Measurements from ENCODE around the gene BCAM. TPM values are rescaled to one million over a fixed set of nuclear protein-coding genes. Genes with fewer than 3 reads are reported as not detected.
A peak's percentile ranks its signal among the peaks of the same experiment; 100 is the strongest.

The BCAM gene
- total and polyA plus RNA-seq, 10 of the 15 experiments (the other 5 are each of a cell fraction or from before 2014, with no cell fraction given) = 0.10 to 0.64 TPM; not detected in 8

DNA sequence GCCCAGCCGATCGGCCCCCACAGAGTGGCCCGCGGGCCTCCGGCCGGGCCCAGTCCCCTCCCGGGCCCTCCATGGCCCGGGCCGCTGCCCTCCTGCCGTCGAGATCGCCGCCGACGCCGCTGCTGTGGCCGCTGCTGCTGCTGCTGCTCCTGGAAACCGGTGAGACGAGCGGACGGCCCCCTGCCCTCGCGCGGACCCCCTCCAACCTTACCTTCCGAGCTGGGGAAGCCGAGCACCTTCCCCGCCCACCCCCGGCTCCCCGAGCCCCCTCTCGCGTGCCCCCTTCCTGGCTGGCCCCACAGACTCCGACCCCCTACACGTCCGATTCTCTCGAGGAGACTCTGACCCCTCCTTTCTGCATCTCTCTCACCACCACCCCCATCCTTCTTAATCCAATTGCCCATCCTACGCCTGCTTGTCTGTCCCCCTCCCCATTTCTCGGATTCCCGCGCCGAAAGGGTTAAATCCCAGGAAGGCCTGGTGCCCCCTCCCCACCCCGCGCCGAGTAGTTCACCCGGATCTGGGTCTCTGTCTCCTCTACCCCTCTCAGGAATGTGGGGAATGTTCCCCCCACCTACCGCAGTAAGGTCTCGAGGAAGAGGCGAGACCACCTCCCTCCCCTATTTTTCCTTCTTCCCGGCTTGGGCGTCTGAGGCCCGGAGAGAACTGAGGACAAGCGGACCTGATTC lies 37.7 kb downstream of the BCAM start:
- Histone ChIP-seq H4K20me1 (ENCODE audit: control insufficient read depth, insufficient read depth) (no peaks in the 10 kb centered on the region), H3K4me2 (ENCODE audit: control insufficient read depth, insufficient read depth) (peak overlapping the region; percentile 99; the same call in 1 of the 2 replicates), H3K27me3 (replicated peaks in 1 of 2; ENCODE audit: control insufficient read depth in 2 of 2, insufficient read depth in 2 of 2, low read length in 1 of 2) (peaks cover 9 to 11% of the 10 kb centered on the region in 2 experiments), H3K79me2 (ENCODE audit: control insufficient read depth, insufficient read depth, low read length) (no peaks in the 10 kb centered on the region), H3K9me3 (replicated peaks; ENCODE audit: control insufficient read depth, insufficient read depth, low read length) (no peaks in the 10 kb centered on the region), H3K27ac (ENCODE audit: control insufficient read depth, insufficient read depth) (no peak overlapping the region), H2AFZ (ENCODE audit: control insufficient read depth, low read depth, low read length) (peak overlapping the region; percentile 58; the same call in 1 of the 2 replicates), H3K9ac (ENCODE audit: control insufficient read depth, insufficient read depth, low read length) (no peak overlapping the region; the same call in 1 of the 2 replicates), H3K36me3 (ENCODE audit: control insufficient read depth in 2 of 2, insufficient read depth in 2 of 2, low read length in 1 of 2) (no peaks in the 10 kb centered on the region), H3K4me3 (peak overlapping the region; percentile 50; the same call in 1 of the 2 replicates), H3K4me1 (ENCODE audit: control insufficient read depth, insufficient read depth, low read length) (peaks cover 8% of the 10 kb centered on the region)
- no peak for FAIRE-seq
- TF ChIP-seq SMARCA5 (IDR thresholded peaks at IDR 0.05) (no peak), SUZ12 (IDR thresholded peaks at IDR 0.05; ENCODE audit: unreplicated experiment) (peak; percentile 7)
- TF ChIP-seq, protein P1, sequence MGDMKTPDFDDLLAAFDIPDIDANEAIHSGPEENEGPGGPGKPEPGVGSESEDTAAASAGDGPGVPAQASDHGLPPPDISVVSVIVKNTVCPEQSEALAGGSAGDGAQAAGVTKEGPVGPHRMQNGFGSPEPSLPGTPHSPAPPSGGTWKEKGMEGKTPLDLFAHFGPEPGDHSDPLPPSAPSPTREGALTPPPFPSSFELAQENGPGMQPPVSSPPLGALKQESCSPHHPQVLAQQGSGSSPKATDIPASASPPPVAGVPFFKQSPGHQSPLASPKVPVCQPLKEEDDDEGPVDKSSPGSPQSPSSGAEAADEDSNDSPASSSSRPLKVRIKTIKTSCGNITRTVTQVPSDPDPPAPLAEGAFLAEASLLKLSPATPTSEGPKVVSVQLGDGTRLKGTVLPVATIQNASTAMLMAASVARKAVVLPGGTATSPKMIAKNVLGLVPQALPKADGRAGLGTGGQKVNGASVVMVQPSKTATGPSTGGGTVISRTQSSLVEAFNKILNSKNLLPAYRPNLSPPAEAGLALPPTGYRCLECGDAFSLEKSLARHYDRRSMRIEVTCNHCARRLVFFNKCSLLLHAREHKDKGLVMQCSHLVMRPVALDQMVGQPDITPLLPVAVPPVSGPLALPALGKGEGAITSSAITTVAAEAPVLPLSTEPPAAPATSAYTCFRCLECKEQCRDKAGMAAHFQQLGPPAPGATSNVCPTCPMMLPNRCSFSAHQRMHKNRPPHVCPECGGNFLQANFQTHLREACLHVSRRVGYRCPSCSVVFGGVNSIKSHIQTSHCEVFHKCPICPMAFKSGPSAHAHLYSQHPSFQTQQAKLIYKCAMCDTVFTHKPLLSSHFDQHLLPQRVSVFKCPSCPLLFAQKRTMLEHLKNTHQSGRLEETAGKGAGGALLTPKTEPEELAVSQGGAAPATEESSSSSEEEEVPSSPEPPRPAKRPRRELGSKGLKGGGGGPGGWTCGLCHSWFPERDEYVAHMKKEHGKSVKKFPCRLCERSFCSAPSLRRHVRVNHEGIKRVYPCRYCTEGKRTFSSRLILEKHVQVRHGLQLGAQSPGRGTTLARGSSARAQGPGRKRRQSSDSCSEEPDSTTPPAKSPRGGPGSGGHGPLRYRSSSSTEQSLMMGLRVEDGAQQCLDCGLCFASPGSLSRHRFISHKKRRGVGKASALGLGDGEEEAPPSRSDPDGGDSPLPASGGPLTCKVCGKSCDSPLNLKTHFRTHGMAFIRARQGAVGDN (IDR thresholded peaks at IDR 0.05) = no peak
- ChIA-PET POLR2A (no interaction called here), SMC1A (ENCODE audit: uncharacterized antibody, unreplicated experiment) (interaction anchor here (1.4 kb wide), 1 partner anchor 75 kb away, joined by 5 read pairs; no protein-coding TSS in a partner anchor), CTCF (interaction anchor here (1.1 to 1.3 kb wide), 4 partner anchors 16 to 192 kb away, joined by 9 to 17 read pairs (median 10); no protein-coding TSS in a partner anchor), RAD21 (ENCODE audit: unreplicated experiment) (interaction anchor here (0.5 to 1.4 kb wide), 4 partner anchors 50 to 192 kb away, joined by 3 to 5 read pairs (median 4); no protein-coding TSS in a partner anchor)
- in situ Hi-C loops (cut with MboI) = no loop called here
- WGBS (ENCODE audit: insufficient coverage, insufficient replicate concordance, low lambda C conversion rate, missing lambda C conversion rate) = 15% methylated on average over 29 of the region's 51 CpGs
- BruUV-seq (replicated peaks) = no TSS peak
- ATAC-seq = no peak
- intact Hi-C loops (cut with micrococcal nuclease; ENCODE audit: unreplicated experiment) = loop anchor here (5.0 to 10.0 kb wide), 2 partner anchors 46 to 192 kb away; partner anchors contain the start of gene TOMM40
- DNase-seq (ENCODE audit: low read depth, low spot score) = no peak
